ENCODE results near the gene ZDHHC14. TPM values are rescaled to one million over a fixed set of nuclear protein-coding genes. Genes with fewer than 3 reads are reported as not detected.

The ZDHHC14 gene
- total RNA-seq, 3 donors from 2014 or later = 4.8 to 9.8 (median 8.5) TPM

GRCh38 chr6:157539421-157539822 lies 158.4 kb downstream of the ZDHHC14 start:
- no peak overlapping the region for H3K4me3 ChIP-seq
- no peak overlapping the region for H3K27ac ChIP-seq
- intact Hi-C loops (cut with DNase I; ENCODE audit: low total_unique reads) = no loop called here

GRCh38 chr6:157539900-157540752 lies 159.1 kb downstream of the ZDHHC14 start:
- no peak for DNase-seq (ENCODE audit: low spot score in 2 of 2)
- no peaks in the 10 kb centered on the region for H3K36me3 ChIP-seq
- H3K27me3 ChIP-seq = no peaks in the 10 kb centered on the region
- peaks cover 0 to 3% of the 10 kb centered on the region in 2 donors for H3K4me1 ChIP-seq
- intact Hi-C loops (cut with DNase I; ENCODE audit: low total_unique reads) = no loop called here
- TF ChIP-seq CTCF (IDR thresholded peaks at IDR 0.05) (no peak), POLR2AphosphoS5 (IDR thresholded peaks at IDR 0.05) (no peak), POLR2A (IDR thresholded peaks at IDR 0.05) (no peak)
- no peaks in the 10 kb centered on the region for H3K9me3 ChIP-seq
- no peak overlapping the region for H3K4me3 ChIP-seq
- no peak overlapping the region for H3K27ac ChIP-seq

More at GRCh38 chr6:157539421-157539822, 158.4 kb downstream of the ZDHHC14 start:
- TF ChIP-seq POLR2A (IDR thresholded peaks at IDR 0.05) (no peak), CTCF (IDR thresholded peaks at IDR 0.05) (no peak), POLR2AphosphoS5 (IDR thresholded peaks at IDR 0.05) (no peak)
- no peaks in the 10 kb centered on the region for H3K9me3 ChIP-seq
- peaks cover 0 to 5% of the 10 kb centered on the region in 2 donors for H3K4me1 ChIP-seq
- no peaks in the 10 kb centered on the region for H3K27me3 ChIP-seq
- no peak for DNase-seq (ENCODE audit: low spot score in 2 of 2)
- H3K36me3 ChIP-seq = no peaks in the 10 kb centered on the region

GRCh38 chr6:157541618-157542413 lies 160.8 kb downstream of the ZDHHC14 start:
- Histone ChIP-seq H3K4me3 (no peak overlapping the region), H3K27me3 (no peaks in the 10 kb centered on the region), H3K4me1 (no peaks in the 10 kb centered on the region), H3K27ac (no peak overlapping the region), H3K36me3 (no peaks in the 10 kb centered on the region), H3K9me3 (no peaks in the 10 kb centered on the region)
- no peak for TF ChIP-seq POLR2A (IDR thresholded peaks at IDR 0.05)
- TF ChIP-seq CTCF (IDR thresholded peaks at IDR 0.05) = no peak
- no peak for TF ChIP-seq POLR2AphosphoS5 (IDR thresholded peaks at IDR 0.05)
- DNase-seq (ENCODE audit: low spot score in 2 of 2) = no peak
- intact Hi-C loops (cut with DNase I; ENCODE audit: low total_unique reads) = no loop called here

- Histone ChIP-seq H3K9me3 (no peaks in the 10 kb centered on the region), H3K27ac (no peak overlapping the region), H3K4me3 (no peak overlapping the region), H3K36me3 (no peaks in the 10 kb centered on the region), H3K27me3 (no peaks in the 10 kb centered on the region), H3K4me1 (no peaks in the 10 kb centered on the region)
- intact Hi-C loops (cut with DNase I; ENCODE audit: low total_unique reads) = no loop called here
- no peak for DNase-seq (ENCODE audit: low spot score in 2 of 2)
- no peak for TF ChIP-seq POLR2A (IDR thresholded peaks at IDR 0.05)
- TF ChIP-seq CTCF (IDR thresholded peaks at IDR 0.05) = no peak
- no peak for TF ChIP-seq POLR2AphosphoS5 (IDR thresholded peaks at IDR 0.05)
Observed at GRCh38 chr6:157542414-157543160, 161.6 kb downstream of the ZDHHC14 start.
